H1 (cell line): Measurements from ENCODE around the gene E2F2. TPM values are rescaled to one million over a fixed set of nuclear protein-coding genes. Genes with fewer than 3 reads are reported as not detected.

ENCODE experiments used
- BACH1 ChIP-seq: IDR thresholded peaks from 2 replicates; pipeline ENCODE4 v1.6.1; 2012; ENCODE audit warnings: low read length, improper control_type of control experiment
- CBX5 ChIP-seq: fragments of 300-800, 300-1000 bp; sonication (generic); IDR thresholded peaks from 2 replicates; pipeline ENCODE4 v1.7.1; 2016; ENCODE audit warnings: antibody characterized with exemption, low read length, low read depth
- GABPA ChIP-seq: IDR thresholded peaks from 2 replicates; pipeline ENCODE4 v1.6.1; 2011; ENCODE audit warnings: mild to moderate bottlenecking, low read length, moderate library complexity, borderline replicate concordance; ENCODE audit not compliant: insufficient read depth
- RAD21 ChIP-seq, 2 experiments: IDR thresholded peaks in 1 of 2; conservative IDR thresholded peaks in 1 of 2; 2 replicates each; pipeline ENCODE4 v1.6.1; 2011; ENCODE audit warnings: low read depth in 2 of 2, low read length in 2 of 2, improper control_type of control experiment in 1 of 2, inconsistent platforms in 1 of 2, mild to moderate bottlenecking in 1 of 2, moderate library complexity in 1 of 2
- RFX5 ChIP-seq: IDR thresholded peaks from 2 replicates; pipeline ENCODE4 v1.6.1; 2011; ENCODE audit warnings: low read depth, low read length, improper control_type of control experiment, borderline replicate concordance
- RNF2 ChIP-seq: fragments of 200-900, 300-1000 bp; sonication (generic); IDR thresholded peaks from 2 replicates; pipeline ENCODE4 v1.7.1; 2016; ENCODE audit warnings: borderline replicate concordance, low read depth, mild to moderate bottlenecking, antibody characterized with exemption, low read length; ENCODE audit not compliant: poor library complexity, severe bottlenecking; ENCODE audit errors: missing control alignments
- TCF12 ChIP-seq: IDR thresholded peaks from 2 replicates; pipeline ENCODE4 v1.6.1; 2011; ENCODE audit warnings: low read depth, mild to moderate bottlenecking, low read length
- polyA plus RNA-seq, 7 experiments: library from polyadenylated mRNA; depleted of rRNA in 3 of 7; stranded (reverse) in 5 of 7; unstranded in 2 of 7; fragments of >200 nt in 5 of 7; fragments of 200-250 nt in 2 of 7; gene quantifications; 1 replicate in 5 of 7; 2 replicates in 1 of 7; 4 replicates in 1 of 7; pipeline versions ENCODE4 v1.2.1 to v1.2.3, GENCODE V29; 2011 to 2013; ENCODE audit warnings: missing spikeins in 2 of 7, mixed read lengths in 2 of 7
- total RNA-seq: library from RNA; stranded (reverse); fragmentation: NEBNext Ultra II Directional; extraction: Animal tissue kit (Norgen Biotek cat#: 25700); gene quantifications from 2 replicates; pipeline ENCODE4 v1.2.1, GENCODE V29; 2021
- TF ChIP-seq, protein P1 (sequence below): IDR thresholded peaks from 2 replicates; pipeline ENCODE4 v1.6.1; 2012; ENCODE audit warnings: inconsistent platforms

The E2F2 gene
- total and polyA plus RNA-seq, 2 of the 8 experiments (the other 6 are each of a cell fraction or from before 2014, with no cell fraction given) = 1.8 to 7.0 TPM

GRCh38 chr1:23530747-23531561 lies at the start of gene E2F2 (continued):
- TF ChIP-seq RAD21 (IDR thresholded peaks at IDR 0.05 in 1 of 2, conservative IDR thresholded peaks at IDR 0.05 in 1 of 2; ENCODE audit: low read depth in 2 of 2, low read length in 2 of 2) (peak; percentile 25 to 29; a peak in 1 of 4 replicates), BACH1 (no peak), TCF12 (0 out of 2 replicates have a peak, but pooled peaks have one; percentile 12), RFX5 (no peak), RNF2 (no peak), GABPA (no peak; the same call in 1 of the 2 replicates), CBX5 (no peak)
- TF ChIP-seq, protein P1, sequence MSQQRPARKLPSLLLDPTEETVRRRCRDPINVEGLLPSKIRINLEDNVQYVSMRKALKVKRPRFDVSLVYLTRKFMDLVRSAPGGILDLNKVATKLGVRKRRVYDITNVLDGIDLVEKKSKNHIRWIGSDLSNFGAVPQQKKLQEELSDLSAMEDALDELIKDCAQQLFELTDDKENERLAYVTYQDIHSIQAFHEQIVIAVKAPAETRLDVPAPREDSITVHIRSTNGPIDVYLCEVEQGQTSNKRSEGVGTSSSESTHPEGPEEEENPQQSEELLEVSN = peak; percentile 98
